ENCODE measurements around the gene RTL10. TPM values are rescaled to one million over a fixed set of nuclear protein-coding genes. Genes with fewer than 3 reads are reported as not detected.
A peak's percentile ranks its signal among the peaks of the same experiment; 100 is the strongest.

RTL10 gene
- total RNA-seq, 4 donors from 2014 or later, result 18.1 to 26.4 (median 23.7) TPM

GRCh38 chr22:19831016-19831415, 23.7 kb downstream of the RTL10 start:
- Histone ChIP-seq H3K9me3 (no peaks in the 10 kb centered on the region), H3K4me3 (replicated peaks in 1 of 3) (no peak overlapping the region), H3K27me3 (no peaks in the 10 kb centered on the region), H3K36me3 (no peaks in the 10 kb centered on the region), H3K27ac (no peak overlapping the region), H3K4me1 (peaks cover 0 to 3% of the 10 kb centered on the region in 2 donors)
- no peak for DNase-seq
- intact Hi-C loops (cut with DNase I), result no loop called here
- WGBS, 2 donors, result 87 to 89% methylated on average over 6 of the region's 6 CpGs
- TF ChIP-seq CTCF (IDR thresholded peaks at IDR 0.05) (no peak), POLR2A (IDR thresholded peaks at IDR 0.05) (no peak)

- no peaks in the 10 kb centered on the region for H3K9me3 ChIP-seq
- intact Hi-C loops (cut with DNase I), result no loop called here
- 88 to 91% methylated on average over 2 of the region's 2 CpGs for whole genome bisulfite sequencing, 2 donors
- no peaks in the 10 kb centered on the region for H3K36me3 ChIP-seq
- H3K27ac ChIP-seq, result no peak overlapping the region
- TF ChIP-seq CTCF (IDR thresholded peaks at IDR 0.05), result no peak
- no peak for TF ChIP-seq POLR2A (IDR thresholded peaks at IDR 0.05)
- H3K4me3 ChIP-seq (replicated peaks in 1 of 3), result no peak overlapping the region
- no peak for DNase-seq
- peaks cover 0 to 6% of the 10 kb centered on the region in 2 donors for H3K4me1 ChIP-seq
- no peaks in the 10 kb centered on the region for H3K27me3 ChIP-seq
Measured at GRCh38 chr22:19828035-19828401, 26.7 kb downstream of the RTL10 start.

- 70 to 72% methylated on average over 10 of the region's 10 CpGs for WGBS, 2 donors
Measured at GRCh38 chr22:19827341-19828034, 27.2 kb downstream of the RTL10 start.

GRCh38 chr22:19826619-19826950, 28.1 kb downstream of the RTL10 start:
- no peak for DNase-seq
- Histone ChIP-seq H3K4me1 (peaks cover 0 to 13% of the 10 kb centered on the region in 2 donors), H3K36me3 (no peaks in the 10 kb centered on the region), H3K9me3 (no peaks in the 10 kb centered on the region), H3K27ac (no peak overlapping the region), H3K27me3 (no peaks in the 10 kb centered on the region), H3K4me3 (replicated peaks in 1 of 3) (no peak overlapping the region)
- 39 to 66% methylated on average over 2 of the region's 2 CpGs for WGBS, 2 donors
- TF ChIP-seq POLR2A (IDR thresholded peaks at IDR 0.05) (no peak), CTCF (IDR thresholded peaks at IDR 0.05) (no peak)
- intact Hi-C loops (cut with DNase I), result no loop called here

More at GRCh38 chr22:19827341-19828034, 27.2 kb downstream of the RTL10 start:
- no peak overlapping the region for H3K27ac ChIP-seq
- H3K9me3 ChIP-seq, result no peaks in the 10 kb centered on the region
- peaks cover 0 to 11% of the 10 kb centered on the region in 2 donors for H3K4me1 ChIP-seq
- no peak overlapping the region for H3K4me3 ChIP-seq (replicated peaks in 1 of 3)
- no peaks in the 10 kb centered on the region for H3K27me3 ChIP-seq
- no peak for TF ChIP-seq POLR2A (IDR thresholded peaks at IDR 0.05)
- no peaks in the 10 kb centered on the region for H3K36me3 ChIP-seq
- no peak for DNase-seq
- intact Hi-C loops (cut with DNase I), result no loop called here

GRCh38 chr22:19825904-19826618, 28.6 kb downstream of the RTL10 start:
- peak; percentile 38 to 48 for DNase-seq
- Histone ChIP-seq H3K9me3 (no peaks in the 10 kb centered on the region), H3K27ac (no peak overlapping the region), H3K4me1 (peaks cover 0 to 13% of the 10 kb centered on the region in 2 donors), H3K36me3 (no peaks in the 10 kb centered on the region), H3K4me3 (replicated peaks in 1 of 3) (no peak overlapping the region), H3K27me3 (no peaks in the 10 kb centered on the region)
- intact Hi-C loops (cut with DNase I), result no loop called here
- 72 to 74% methylated on average over 7 of the region's 7 CpGs for WGBS, 2 donors
- TF ChIP-seq POLR2A (IDR thresholded peaks at IDR 0.05), result no peak
- no peak for TF ChIP-seq CTCF (IDR thresholded peaks at IDR 0.05)
